KMS-11 (cell line): ENCODE measurements around the gene MEGF10.

Source experiments
- H2AFZ ChIP-seq: fragments of 200-600 bp; sonication (generic); 2 replicates; pipeline ENCODE4 v1.6.1; 2016; ENCODE audit warnings: antibody characterized with exemption, mixed run types, low read depth
- H3K27ac ChIP-seq: fragments of 200-600 bp; sonication (generic); 2 replicates; pipeline ENCODE4 v1.6.1; 2016; ENCODE audit warnings: mild to moderate bottlenecking, mixed run types
- H3K27me3 ChIP-seq: fragments of 200-600 bp; sonication (generic); 2 replicates; pipeline ENCODE4 v1.6.1; 2017; ENCODE audit warnings: mild to moderate bottlenecking, low read depth, mixed run types, moderate library complexity; ENCODE audit not compliant: insufficient read depth
- H3K36me3 ChIP-seq: fragments of 200-600 bp; sonication (generic); 2 replicates; pipeline ENCODE4 v1.6.1; 2017; ENCODE audit warnings: mild to moderate bottlenecking, mixed run types; ENCODE audit not compliant: insufficient read depth
- H3K4me1 ChIP-seq: fragments of 200-600 bp; sonication (generic); 2 replicates; pipeline ENCODE4 v1.6.1; 2016; ENCODE audit warnings: mild to moderate bottlenecking, low read depth, mixed run types; ENCODE audit not compliant: poor library complexity, severe bottlenecking
- H3K4me2 ChIP-seq: fragments of 200-600 bp; sonication (generic); 2 replicates; pipeline ENCODE4 v1.7.0; 2016; ENCODE audit warnings: mild to moderate bottlenecking, mixed run types
- H3K4me3 ChIP-seq: fragments of 200-600 bp; sonication (generic); IDR thresholded peaks from 2 replicates; pipeline ENCODE4 v1.6.1; 2017; ENCODE audit warnings: low read depth, low read length, mixed read lengths; ENCODE audit not compliant: insufficient read depth
- H3K79me2 ChIP-seq: fragments of 200-600 bp; sonication (generic); 2 replicates; pipeline ENCODE4 v1.6.1; 2016; ENCODE audit warnings: low read depth, mixed run types; ENCODE audit not compliant: insufficient read depth
- H3K9ac ChIP-seq: fragments of 200-600 bp; sonication (generic); 2 replicates; pipeline ENCODE4 v1.6.1; 2016; ENCODE audit warnings: mild to moderate bottlenecking, mixed run types
- H4K20me1 ChIP-seq: fragments of 200-600 bp; sonication (generic); 2 replicates; pipeline ENCODE4 v1.6.1; 2016; ENCODE audit warnings: mild to moderate bottlenecking, mixed run types; ENCODE audit not compliant: insufficient read depth
- TF ChIP-seq, protein P1 (sequence below): fragments of 200-600 bp; sonication (generic); conservative IDR thresholded peaks from 2 replicates; pipeline ENCODE4 v1.6.1; 2017; ENCODE audit warnings: low read depth, mild to moderate bottlenecking, antibody characterized with exemption, low read length, moderate library complexity, mixed read lengths

The MEGF10 gene

DNA sequence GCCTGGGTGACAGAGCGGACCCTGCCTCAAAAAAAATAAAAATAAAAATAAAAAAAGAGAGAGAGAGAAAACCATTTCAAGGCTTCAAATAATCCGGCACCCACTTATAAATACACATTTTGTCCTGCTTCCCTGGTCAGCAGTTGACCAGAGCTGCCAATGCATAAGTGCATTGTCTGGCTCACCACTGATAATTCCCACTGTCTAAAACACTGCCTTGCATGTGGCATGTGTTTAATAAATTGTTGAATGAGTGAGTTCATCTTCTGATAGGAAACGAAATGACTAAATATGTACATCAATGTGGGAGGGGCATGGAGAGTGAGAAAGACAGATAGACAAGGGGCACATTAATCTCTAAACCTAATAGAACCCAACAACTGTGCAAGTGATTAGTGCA, 42.9 kb downstream of the MEGF10 start:
- Histone ChIP-seq H3K27ac (no peak overlapping the region), H3K9ac (no peak overlapping the region), H3K4me3 (no peak overlapping the region), H3K4me2 (no peak overlapping the region), H3K4me1 (no peaks in the 10 kb centered on the region), H4K20me1 (no peaks in the 10 kb centered on the region), H2AFZ (no peak overlapping the region), H3K27me3 (no peaks in the 10 kb centered on the region), H3K79me2 (no peaks in the 10 kb centered on the region), H3K36me3 (no peaks in the 10 kb centered on the region)
- TF ChIP-seq, protein P1, sequence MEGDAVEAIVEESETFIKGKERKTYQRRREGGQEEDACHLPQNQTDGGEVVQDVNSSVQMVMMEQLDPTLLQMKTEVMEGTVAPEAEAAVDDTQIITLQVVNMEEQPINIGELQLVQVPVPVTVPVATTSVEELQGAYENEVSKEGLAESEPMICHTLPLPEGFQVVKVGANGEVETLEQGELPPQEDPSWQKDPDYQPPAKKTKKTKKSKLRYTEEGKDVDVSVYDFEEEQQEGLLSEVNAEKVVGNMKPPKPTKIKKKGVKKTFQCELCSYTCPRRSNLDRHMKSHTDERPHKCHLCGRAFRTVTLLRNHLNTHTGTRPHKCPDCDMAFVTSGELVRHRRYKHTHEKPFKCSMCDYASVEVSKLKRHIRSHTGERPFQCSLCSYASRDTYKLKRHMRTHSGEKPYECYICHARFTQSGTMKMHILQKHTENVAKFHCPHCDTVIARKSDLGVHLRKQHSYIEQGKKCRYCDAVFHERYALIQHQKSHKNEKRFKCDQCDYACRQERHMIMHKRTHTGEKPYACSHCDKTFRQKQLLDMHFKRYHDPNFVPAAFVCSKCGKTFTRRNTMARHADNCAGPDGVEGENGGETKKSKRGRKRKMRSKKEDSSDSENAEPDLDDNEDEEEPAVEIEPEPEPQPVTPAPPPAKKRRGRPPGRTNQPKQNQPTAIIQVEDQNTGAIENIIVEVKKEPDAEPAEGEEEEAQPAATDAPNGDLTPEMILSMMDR = no peak

DNA sequence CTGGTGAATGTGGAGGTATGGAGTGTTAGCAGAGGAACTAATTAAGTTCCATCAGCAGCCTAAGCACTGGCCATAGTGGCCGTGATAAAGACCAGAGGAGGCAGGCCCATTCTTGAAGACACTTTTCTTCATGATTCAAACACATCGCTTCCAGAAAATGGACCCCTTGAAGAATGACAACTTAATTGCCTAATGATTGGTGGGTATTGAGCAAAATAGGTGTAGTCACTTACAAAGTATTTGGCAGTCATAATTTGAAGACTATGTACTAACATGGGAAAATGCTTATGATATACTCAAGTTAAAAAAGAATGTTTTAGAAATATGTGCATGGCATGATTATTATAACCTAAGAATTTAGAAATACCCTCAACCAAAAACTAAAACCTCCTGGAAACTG, 44.8 kb downstream of the MEGF10 start:
- Histone ChIP-seq H3K79me2 (no peaks in the 10 kb centered on the region), H3K4me1 (no peaks in the 10 kb centered on the region), H3K4me2 (no peak overlapping the region), H3K27me3 (no peaks in the 10 kb centered on the region), H3K4me3 (no peak overlapping the region), H2AFZ (no peak overlapping the region), H3K36me3 (no peaks in the 10 kb centered on the region), H3K9ac (no peak overlapping the region), H3K27ac (no peak overlapping the region), H4K20me1 (no peaks in the 10 kb centered on the region)
- TF ChIP-seq, protein P1 = no peak

DNA sequence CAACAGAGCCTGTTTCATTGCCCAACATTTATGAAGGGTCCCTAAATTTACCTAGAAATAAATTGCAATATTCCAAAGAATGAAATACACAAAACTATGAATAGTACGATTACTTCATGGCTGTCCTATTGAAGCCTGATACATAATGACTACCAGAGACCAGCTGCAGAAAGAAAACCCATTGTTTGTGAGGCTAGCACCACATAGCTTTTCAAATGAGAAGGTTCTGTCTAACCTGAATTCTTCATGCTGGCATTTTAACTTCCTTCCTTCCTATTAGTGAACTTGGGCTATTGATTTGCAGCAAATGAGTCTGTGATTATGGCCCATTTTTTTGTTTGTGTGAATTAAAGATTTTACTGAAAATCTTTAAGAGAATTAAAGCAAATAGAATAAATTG, 47.3 kb downstream of the MEGF10 start:
- no peak overlapping the region for H3K9ac ChIP-seq
- H3K4me3 ChIP-seq = no peak overlapping the region
- no peaks in the 10 kb centered on the region for H3K79me2 ChIP-seq
- no peaks in the 10 kb centered on the region for H3K27me3 ChIP-seq
- TF ChIP-seq, protein P1 = no peak
- H3K36me3 ChIP-seq = no peaks in the 10 kb centered on the region
- H4K20me1 ChIP-seq = no peaks in the 10 kb centered on the region
- no peak overlapping the region for H3K27ac ChIP-seq
- no peaks in the 10 kb centered on the region for H3K4me1 ChIP-seq
- no peak overlapping the region for H2AFZ ChIP-seq
- no peak overlapping the region for H3K4me2 ChIP-seq

DNA sequence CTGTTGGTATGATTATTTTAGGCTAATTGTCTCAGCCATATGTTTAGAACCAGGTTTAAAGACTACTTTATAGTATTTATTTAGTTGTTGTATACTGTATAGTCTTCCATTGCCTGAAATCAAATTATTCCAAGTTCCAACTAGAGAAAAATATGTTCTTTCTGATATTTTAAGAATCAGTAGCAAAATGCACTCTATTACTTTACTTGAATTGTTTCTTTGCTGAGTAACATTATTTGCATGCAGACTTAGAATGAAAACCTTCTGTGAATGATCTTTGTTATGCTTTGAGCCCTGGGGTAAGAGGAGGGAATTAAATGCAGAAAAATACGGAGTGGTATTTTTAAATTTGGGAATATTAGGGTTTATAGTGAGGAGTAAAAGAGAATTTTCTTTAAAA, 47.9 kb downstream of the MEGF10 start:
- TF ChIP-seq, protein P1 = no peak
- H3K9ac ChIP-seq = no peak overlapping the region
- H3K4me3 ChIP-seq = no peak overlapping the region
- H3K36me3 ChIP-seq = no peaks in the 10 kb centered on the region
- no peak overlapping the region for H2AFZ ChIP-seq
- no peaks in the 10 kb centered on the region for H3K4me1 ChIP-seq
- no peaks in the 10 kb centered on the region for H3K27me3 ChIP-seq
- no peak overlapping the region for H3K27ac ChIP-seq
- H3K79me2 ChIP-seq = no peaks in the 10 kb centered on the region
- H4K20me1 ChIP-seq = no peaks in the 10 kb centered on the region
- H3K4me2 ChIP-seq = no peak overlapping the region

DNA sequence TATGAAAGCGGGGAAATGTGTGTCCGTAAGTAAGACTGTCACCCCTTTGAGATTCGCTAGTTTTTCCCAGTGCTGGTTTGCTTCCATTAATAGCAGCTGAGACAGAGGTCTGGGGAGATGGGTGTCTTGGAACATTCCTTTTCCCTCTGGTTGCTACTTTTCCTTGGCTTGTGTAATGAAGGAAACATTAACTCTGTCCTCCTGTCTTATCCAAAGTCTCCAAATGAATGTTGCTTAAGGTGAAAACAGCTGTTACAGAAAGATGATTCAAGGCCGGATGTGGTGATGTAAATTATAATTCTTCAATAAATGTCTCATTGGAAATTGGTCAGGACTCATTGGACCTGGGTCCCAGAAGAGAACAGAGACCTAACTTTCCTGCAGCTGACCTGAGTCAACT, 50.0 kb downstream of the MEGF10 start:
- Histone ChIP-seq H3K4me1 (no peaks in the 10 kb centered on the region), H3K9ac (no peak overlapping the region), H3K27ac (no peak overlapping the region), H2AFZ (no peak overlapping the region), H3K36me3 (no peaks in the 10 kb centered on the region), H3K4me2 (no peak overlapping the region), H3K27me3 (no peaks in the 10 kb centered on the region), H4K20me1 (no peaks in the 10 kb centered on the region), H3K79me2 (no peaks in the 10 kb centered on the region), H3K4me3 (no peak overlapping the region)
- TF ChIP-seq, protein P1 = no peak
